Neural progenitor cell (in vitro differentiated cells): ENCODE results near the gene KLHL26. TPM values are rescaled to one million over a fixed set of nuclear protein-coding genes. Genes with fewer than 3 reads are reported as not detected.
A peak's percentile ranks its signal among the peaks of the same experiment; 100 is the strongest.

Experiments
- DNase-seq: peaks from one replicate; pipeline ENCODE4 v3.0.0-alpha.2; 2016; ENCODE audit warnings: low spot score
- H2AFZ ChIP-seq: fragments of 200-600 bp; sonication (generic); replicated peaks from 2 replicates; pipeline ENCODE4 v1.6.1; 2016; ENCODE audit warnings: antibody characterized with exemption
- H3F3A ChIP-seq: fragments of 200-600 bp; sonication (generic); 2 replicates; pipeline ENCODE4 v1.6.1; 2016; ENCODE audit warnings: antibody characterized with exemption, low read depth
- H3K27ac ChIP-seq: fragments of 200-600 bp; sonication (generic); 2 replicates; pipeline ENCODE4 v1.5.1; 2016; ENCODE audit warnings: mild to moderate bottlenecking
- H3K27me3 ChIP-seq: fragments of 200-600 bp; sonication (generic); 2 replicates; pipeline ENCODE4 v1.6.1; 2016; ENCODE audit warnings: mild to moderate bottlenecking, moderate library complexity
- H3K36me3 ChIP-seq: fragments of 200-600 bp; sonication (generic); 2 replicates; pipeline ENCODE4 v1.5.1; 2016
- H3K4me1 ChIP-seq: fragments of 200-600 bp; sonication (generic); 2 replicates; pipeline ENCODE4 v1.6.1; 2016; ENCODE audit warnings: mixed run types
- H3K4me2 ChIP-seq: fragments of 200-600 bp; sonication (generic); 2 replicates; pipeline ENCODE4 v1.6.1; 2016
- H3K4me3 ChIP-seq: fragments of 200-600 bp; sonication (generic); 2 replicates; pipeline ENCODE4 v1.5.1; 2016
- H3K79me2 ChIP-seq: fragments of 200-600 bp; sonication (generic); 2 replicates; pipeline ENCODE4 v1.6.1; 2016; ENCODE audit warnings: low read depth
- H3K9ac ChIP-seq: fragments of 200-600 bp; sonication (generic); 2 replicates; pipeline ENCODE4 v1.6.1; 2016
- H3K9me3 ChIP-seq: fragments of 200-600 bp; sonication (generic); 2 replicates; pipeline ENCODE4 v1.5.1; 2016; ENCODE audit warnings: low read depth
- H4K20me1 ChIP-seq: fragments of 200-600 bp; sonication (generic); 2 replicates; pipeline ENCODE4 v1.6.1; 2016; ENCODE audit warnings: low read depth
- H3K27ac Mint-ChIP-seq: 3 replicates; pipeline ENCODE4 v1.8.0; 2021; ENCODE audit warnings: mixed read lengths
- H3K27me3 Mint-ChIP-seq: 2 replicates; pipeline ENCODE4 v1.8.0; 2022; ENCODE audit warnings: low read depth, mild to moderate bottlenecking, inconsistent platforms, moderate library complexity, mixed read lengths; ENCODE audit not compliant: insufficient read depth
- H3K36me3 Mint-ChIP-seq: 3 replicates; pipeline ENCODE4 v1.8.0; 2021; ENCODE audit warnings: mixed read lengths
- H3K4me1 Mint-ChIP-seq: 3 replicates; pipeline ENCODE4 v1.8.0; 2021; ENCODE audit warnings: mixed read lengths
- H3K4me3 Mint-ChIP-seq: 3 replicates; pipeline ENCODE4 v1.8.0; 2021; ENCODE audit warnings: mild to moderate bottlenecking, moderate library complexity, mixed read lengths
- H3K9me3 Mint-ChIP-seq: 3 replicates; pipeline ENCODE4 v1.8.0; 2020; ENCODE audit warnings: mixed read lengths
- CTCF ChIP-seq: fragments of 200-600 bp; sonication (generic); IDR thresholded peaks from 2 replicates; pipeline ENCODE4 v1.5.1; 2017; ENCODE audit warnings: antibody characterized with exemption, mild to moderate bottlenecking
- EZH2 ChIP-seq: fragments of 200-600 bp; sonication (generic); IDR thresholded peaks from 2 replicates; pipeline ENCODE4 v1.6.1; 2017; ENCODE audit warnings: antibody characterized with exemption, mild to moderate bottlenecking, moderate library complexity
- EZH2phosphoT487 ChIP-seq: fragments of 200-600 bp; sonication (generic); IDR thresholded peaks from 2 replicates; pipeline ENCODE4 v1.6.1; 2017; ENCODE audit warnings: antibody characterized with exemption
- total RNA-seq: library from RNA; depleted of rRNA; stranded (reverse); fragments of >200 nt; gene quantifications from 2 replicates; pipeline ENCODE4 v1.2.3, GENCODE V29; 2015; ENCODE audit warnings: low replicate concordance

KLHL26 gene
- total RNA-seq, 1 donor from 2014 or later, result 5.8 TPM

GRCh38 chr19:18697680-18698079 is 60.9 kb downstream of the KLHL26 start:
- H2AFZ ChIP-seq, result no peak overlapping the region
- no peak overlapping the region for H3K4me3 Mint-ChIP-seq
- H3K4me3 ChIP-seq, result no peak overlapping the region
- H3K27ac ChIP-seq, result no peak overlapping the region
- H3K4me1 ChIP-seq, result peaks cover 28% of the 10 kb centered on the region
- TF ChIP-seq CTCF, result no peak
- TF ChIP-seq EZH2phosphoT487, result no peak
- TF ChIP-seq EZH2, result no peak
- no peaks in the 10 kb centered on the region for H3K9me3 ChIP-seq
- peaks cover 30% of the 10 kb centered on the region for H3K79me2 ChIP-seq
- peaks cover 7% of the 10 kb centered on the region for H3K27me3 Mint-ChIP-seq
- peaks cover 24% of the 10 kb centered on the region for H3K4me1 Mint-ChIP-seq
- no peaks in the 10 kb centered on the region for H3K27me3 ChIP-seq
- H3K36me3 Mint-ChIP-seq, result no peaks in the 10 kb centered on the region
- H3K4me2 ChIP-seq, result no peak overlapping the region
- peaks cover 48% of the 10 kb centered on the region for H3F3A ChIP-seq
- H3K36me3 ChIP-seq, result no peaks in the 10 kb centered on the region
- no peak overlapping the region for H3K27ac Mint-ChIP-seq
- DNase-seq, result no peak
- H3K9me3 Mint-ChIP-seq, result no peaks in the 10 kb centered on the region
- H4K20me1 ChIP-seq, result peaks cover 81% of the 10 kb centered on the region
- H3K9ac ChIP-seq, result no peak overlapping the region

- H3K27me3 ChIP-seq, result no peaks in the 10 kb centered on the region
- no peaks in the 10 kb centered on the region for H3K36me3 ChIP-seq
- no peak overlapping the region for H3K4me3 ChIP-seq
- Mint-ChIP-seq H3K9me3 (no peaks in the 10 kb centered on the region), H3K4me3 (no peak overlapping the region), H3K36me3 (no peaks in the 10 kb centered on the region), H3K4me1 (peaks cover 24% of the 10 kb centered on the region), H3K27ac (no peak overlapping the region), H3K27me3 (peaks cover 7% of the 10 kb centered on the region)
- peaks cover 89% of the 10 kb centered on the region for H4K20me1 ChIP-seq
- no peak overlapping the region for H2AFZ ChIP-seq
- H3K79me2 ChIP-seq, result peaks cover 34% of the 10 kb centered on the region
- TF ChIP-seq EZH2phosphoT487 (no peak), CTCF (no peak), EZH2 (no peak)
- H3K9ac ChIP-seq, result no peak overlapping the region
- peaks cover 48% of the 10 kb centered on the region for H3F3A ChIP-seq
- DNase-seq, result peak; percentile 19
- H3K4me1 ChIP-seq, result peaks cover 28% of the 10 kb centered on the region
- H3K9me3 ChIP-seq, result no peaks in the 10 kb centered on the region
- H3K4me2 ChIP-seq, result no peak overlapping the region
- no peak overlapping the region for H3K27ac ChIP-seq
These were observed 61.7 kb downstream of the KLHL26 start for GRCh38 chr19:18698321-18699167.

- Mint-ChIP-seq H3K4me1 (peaks cover 24% of the 10 kb centered on the region), H3K9me3 (no peaks in the 10 kb centered on the region), H3K36me3 (no peaks in the 10 kb centered on the region), H3K27ac (no peak overlapping the region), H3K4me3 (no peak overlapping the region), H3K27me3 (peaks cover 7% of the 10 kb centered on the region)
- DNase-seq, result no peak
- Histone ChIP-seq H3K27ac (peak overlapping the region; percentile 41), H3F3A (peaks cover 48% of the 10 kb centered on the region), H3K27me3 (no peaks in the 10 kb centered on the region), H3K9me3 (no peaks in the 10 kb centered on the region), H2AFZ (no peak overlapping the region), H3K36me3 (no peaks in the 10 kb centered on the region), H3K4me1 (peaks cover 28% of the 10 kb centered on the region), H3K4me2 (peak overlapping the region; percentile 76), H3K79me2 (peaks cover 33% of the 10 kb centered on the region), H3K9ac (no peak overlapping the region), H3K4me3 (no peak overlapping the region), H4K20me1 (peaks cover 91% of the 10 kb centered on the region)
- TF ChIP-seq EZH2phosphoT487 (no peak), EZH2 (no peak), CTCF (no peak)
These were observed 62.7 kb downstream of the KLHL26 start for GRCh38 chr19:18699403-18700054.
